Measurements from ENCODE around the gene AP5B1.
"Not testable (repeated sequence)": the region's sequence is repeated elsewhere in the genome, so short reads cannot be mapped to it uniquely, and the experiment has no call there.

Gene AP5B1

GRCh38 chr11:65762169-65762568 is 18.6 kb downstream of the AP5B1 start:
- CTCF ChIA-PET, result interaction anchor here (1.3 to 1.6 kb wide), 2 partner anchors 8 to 18 kb away, joined by 4 to 12 read pairs; partner anchors contain the start of gene AP5B1
- H3K27ac ChIP-seq (ENCODE audit: extremely low read depth, low read depth, low read length); H3K36me3 ChIP-seq (ENCODE audit: control insufficient read depth in 2 of 2, insufficient read depth in 1 of 2, low read length in 2 of 2); POLR2A ChIA-PET; H3K4me3 ChIP-seq (ENCODE audit: low read depth, low read length); H3K4me1 ChIP-seq (ENCODE audit: control insufficient read depth, insufficient read depth, low read length); H3K9me3 ChIP-seq (ENCODE audit: control insufficient read depth, insufficient read depth, low read depth, low read length): not testable (repeated sequence)

- ChIA-PET CTCF (interaction anchor here (0.6 to 2.0 kb wide), 9 partner anchors 15 to 143 kb away, joined by 3 to 9 read pairs (median 5); partner anchors contain the start of gene FIBP), POLR2A (interaction anchor here (1.3 kb wide), 1 partner anchor 25 kb away, joined by 4 read pairs; no protein-coding TSS in a partner anchor)
- TF ChIP-seq ZNF629 (tag by site-specific recombination; IDR thresholded peaks at IDR 0.05), result no peak
- no peak for TF ChIP-seq SCRT1 (tag by site-specific recombination; IDR thresholded peaks at IDR 0.05; ENCODE audit: borderline replicate concordance)
- no peak for TF ChIP-seq ZNF76 (tag by site-specific recombination; IDR thresholded peaks at IDR 0.05; ENCODE audit: borderline replicate concordance, low read depth)
- TF ChIP-seq ZBTB6 (tag by site-specific recombination; IDR thresholded peaks at IDR 0.05), result no peak
- TF ChIP-seq OVOL3 (tag by site-specific recombination; IDR thresholded peaks at IDR 0.05), result no peak
- no peak for TF ChIP-seq KLF1 (tag by site-specific recombination; IDR thresholded peaks at IDR 0.05)
- no peak for TF ChIP-seq ZFP69B (tag by site-specific recombination; IDR thresholded peaks at IDR 0.05)
- no peak for TF ChIP-seq ZNF184 (tag by site-specific recombination; IDR thresholded peaks at IDR 0.05)
- TF ChIP-seq ZNF211 (tag by site-specific recombination; IDR thresholded peaks at IDR 0.05; ENCODE audit: low read depth), result no peak
- no peak for TF ChIP-seq ZNF324 (tag by site-specific recombination; IDR thresholded peaks at IDR 0.05)
- no peak for TF ChIP-seq SCRT2 (tag by site-specific recombination; IDR thresholded peaks at IDR 0.05)
- no peak for TF ChIP-seq ZBTB7A (tag by site-specific recombination; IDR thresholded peaks at IDR 0.05; ENCODE audit: low read depth)
- no peak for TF ChIP-seq ZNF239 (tag by site-specific recombination; IDR thresholded peaks at IDR 0.05)
- no peak for TF ChIP-seq ZNF530 (tag by site-specific recombination; IDR thresholded peaks at IDR 0.05; ENCODE audit: low read depth)
- no peak for TF ChIP-seq ZNF658 (tag by site-specific recombination; IDR thresholded peaks at IDR 0.05)
- TF ChIP-seq ZIC2 (tag by site-specific recombination; IDR thresholded peaks at IDR 0.05), result no peak
- TF ChIP-seq SETDB1 (IDR thresholded peaks at IDR 0.05; ENCODE audit: insufficient read length, low read length), result no peak
- no peak overlapping the region for H3K4me3 ChIP-seq (ENCODE audit: low read depth, low read length)
- no peaks in the 10 kb centered on the region for H3K4me1 ChIP-seq (ENCODE audit: control insufficient read depth, insufficient read depth, low read length)
- H3K9me3 ChIP-seq (ENCODE audit: control insufficient read depth, insufficient read depth, low read depth, low read length), result no peaks in the 10 kb centered on the region
- no peaks in the 10 kb centered on the region for H3K36me3 ChIP-seq (ENCODE audit: control insufficient read depth in 2 of 2, insufficient read depth in 1 of 2, low read length in 2 of 2)
- H3K27ac ChIP-seq (ENCODE audit: extremely low read depth, low read depth, low read length), result no peak overlapping the region
Measured at GRCh38 chr11:65745049-65745448, 35.7 kb downstream of the AP5B1 start.

GRCh38 chr11:65744699-65745042 is 36.1 kb downstream of the AP5B1 start:
- POLR2A ChIA-PET, result interaction anchor here (1.3 kb wide), 1 partner anchor 25 kb away, joined by 4 read pairs; no protein-coding TSS in a partner anchor

More at GRCh38 chr11:65744699-65745042, 36.1 kb downstream of the AP5B1 start:
- Histone ChIP-seq H3K9me3 (ENCODE audit: control insufficient read depth, insufficient read depth, low read depth, low read length) (no peaks in the 10 kb centered on the region), H3K4me3 (ENCODE audit: low read depth, low read length) (no peak overlapping the region), H3K4me1 (ENCODE audit: control insufficient read depth, insufficient read depth, low read length) (no peaks in the 10 kb centered on the region), H3K36me3 (ENCODE audit: control insufficient read depth in 2 of 2, insufficient read depth in 1 of 2, low read length in 2 of 2) (no peaks in the 10 kb centered on the region), H3K27ac (ENCODE audit: extremely low read depth, low read depth, low read length) (no peak overlapping the region)
- TF ChIP-seq ZNF214 (tag by site-specific recombination; IDR thresholded peaks at IDR 0.05; ENCODE audit: borderline replicate concordance) (no peak), ZNF133 (tag by site-specific recombination; IDR thresholded peaks at IDR 0.05) (no peak), PRDM6 (tag by site-specific recombination; IDR thresholded peaks at IDR 0.05) (no peak), KLF17 (tag by site-specific recombination; IDR thresholded peaks at IDR 0.05) (no peak), GLI4 (tag by site-specific recombination; IDR thresholded peaks at IDR 0.05) (no peak), SP3 (tag by site-specific recombination; IDR thresholded peaks at IDR 0.05) (no peak), ZNF660 (tag by site-specific recombination; IDR thresholded peaks at IDR 0.05) (no peak), ZSCAN16 (tag by site-specific recombination; IDR thresholded peaks at IDR 0.05) (no peak), ZNF239 (tag by site-specific recombination; IDR thresholded peaks at IDR 0.05) (no peak), ZNF654 (tag by site-specific recombination; IDR thresholded peaks at IDR 0.05; ENCODE audit: low read depth) (no peak), ZNF366 (tag by site-specific recombination; conservative IDR thresholded peaks at IDR 0.05) (no peak), ZNF747 (tag by site-specific recombination; IDR thresholded peaks at IDR 0.05) (no peak), ZNF626 (tag by site-specific recombination; IDR thresholded peaks at IDR 0.05) (no peak), MEIS1 (CRISPR knock-in tag; IDR thresholded peaks at IDR 0.05; ENCODE audit: borderline replicate concordance) (no peak)
- CTCF ChIA-PET, result interaction anchor here (0.6 to 2.0 kb wide), 9 partner anchors 16 to 143 kb away, joined by 3 to 9 read pairs (median 5); partner anchors contain the start of gene FIBP

Data from HEK293 (cell line).